ENCODE measurements around the gene VWC2L. TPM values are rescaled to one million over a fixed set of nuclear protein-coding genes. Genes with fewer than 3 reads are reported as not detected.
A peak's percentile ranks its signal among the peaks of the same experiment; 100 is the strongest.

The VWC2L gene
- polyA plus RNA-seq, 1 donor from 2014 or later, result 0.31 TPM

DNA sequence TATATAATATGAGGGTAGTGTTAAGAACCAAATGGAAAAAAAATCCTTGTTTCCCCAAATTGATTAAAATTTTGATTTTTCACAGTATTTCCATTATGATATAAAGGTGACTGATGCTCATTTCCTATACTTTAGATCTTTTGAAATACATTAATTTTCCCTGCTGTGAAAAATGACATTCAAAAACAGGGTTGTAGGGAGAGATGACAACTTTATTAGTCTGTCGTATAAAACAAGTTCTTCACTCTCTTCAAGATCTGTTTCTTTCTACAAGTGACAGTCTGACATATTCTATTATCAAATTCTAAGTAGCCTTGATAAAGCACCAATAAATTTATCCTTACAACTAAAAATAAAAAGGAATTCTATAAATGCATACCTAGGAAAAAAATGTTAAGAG, 45.3 kb upstream of the VWC2L start:
- Histone ChIP-seq H3K9me3 (ENCODE audit: low read length) (no peaks in the 10 kb centered on the region), H3K27me3 (ENCODE audit: insufficient read depth, low read depth, low read length) (no peaks in the 10 kb centered on the region), H2AFZ (ENCODE audit: low read depth, low read length) (no peak overlapping the region)

DNA sequence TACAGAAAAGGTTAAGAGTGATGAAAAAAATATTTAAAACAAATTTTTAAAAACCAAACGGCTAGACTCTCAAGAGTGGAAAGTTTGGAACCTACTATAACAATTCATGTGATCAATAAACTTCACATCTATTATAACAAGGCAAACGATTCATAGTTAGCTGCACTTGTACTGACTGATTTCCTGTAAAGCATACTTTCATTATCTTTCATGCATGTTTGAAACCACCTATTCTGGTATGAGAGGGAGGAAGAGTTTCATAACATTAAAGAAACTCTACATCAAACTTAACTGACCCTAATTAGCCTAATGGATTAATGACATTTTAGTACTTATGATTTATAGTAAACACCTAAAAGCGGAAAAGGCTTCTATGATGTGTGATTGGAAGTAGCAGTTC, 43.7 kb upstream of the VWC2L start:
- H4K20me1 ChIP-seq (ENCODE audit: insufficient read depth), result no peaks in the 10 kb centered on the region
- no peaks in the 10 kb centered on the region for H3K9me2 ChIP-seq (ENCODE audit: insufficient read depth, low read length)
- H2AFZ ChIP-seq (ENCODE audit: low read depth, low read length), result no peak overlapping the region
- H3K4me3 ChIP-seq (ENCODE audit: low read length), result no peak overlapping the region
- no peak overlapping the region for H3K4me2 ChIP-seq (ENCODE audit: low read length)
- no peak overlapping the region for H3K9ac ChIP-seq (ENCODE audit: low read length)
- no peaks in the 10 kb centered on the region for H3K79me2 ChIP-seq (replicated peaks; ENCODE audit: insufficient read depth, low read length)
- no peaks in the 10 kb centered on the region for H3K36me3 ChIP-seq (ENCODE audit: insufficient read depth, low read length)
- H3F3A ChIP-seq (ENCODE audit: insufficient read depth, low read length, poor library complexity, severe bottlenecking), result no peaks in the 10 kb centered on the region
- no peaks in the 10 kb centered on the region for H3K27me3 ChIP-seq (ENCODE audit: insufficient read depth, low read depth, low read length)
- H3K27ac ChIP-seq (ENCODE audit: low read length), result no peak overlapping the region
- TF ChIP-seq RAD21 (conservative IDR thresholded peaks at IDR 0.05) (no peak), EP300 (conservative IDR thresholded peaks at IDR 0.05; ENCODE audit: poor library complexity, severe bottlenecking) (no peak), TAF1 (IDR thresholded peaks at IDR 0.05; ENCODE audit: low read depth) (no peak), SMC3 (conservative IDR thresholded peaks at IDR 0.05; ENCODE audit: poor library complexity) (no peak), MXI1 (conservative IDR thresholded peaks at IDR 0.05; ENCODE audit: poor library complexity, severe bottlenecking) (no peak), POLR2AphosphoS5 (IDR thresholded peaks at IDR 0.05) (no peak), EZH2 (IDR thresholded peaks at IDR 0.05; ENCODE audit: borderline replicate concordance, insufficient read depth, low read length, poor library complexity, severe bottlenecking) (no peak)
- TF ChIP-seq, protein P1, sequence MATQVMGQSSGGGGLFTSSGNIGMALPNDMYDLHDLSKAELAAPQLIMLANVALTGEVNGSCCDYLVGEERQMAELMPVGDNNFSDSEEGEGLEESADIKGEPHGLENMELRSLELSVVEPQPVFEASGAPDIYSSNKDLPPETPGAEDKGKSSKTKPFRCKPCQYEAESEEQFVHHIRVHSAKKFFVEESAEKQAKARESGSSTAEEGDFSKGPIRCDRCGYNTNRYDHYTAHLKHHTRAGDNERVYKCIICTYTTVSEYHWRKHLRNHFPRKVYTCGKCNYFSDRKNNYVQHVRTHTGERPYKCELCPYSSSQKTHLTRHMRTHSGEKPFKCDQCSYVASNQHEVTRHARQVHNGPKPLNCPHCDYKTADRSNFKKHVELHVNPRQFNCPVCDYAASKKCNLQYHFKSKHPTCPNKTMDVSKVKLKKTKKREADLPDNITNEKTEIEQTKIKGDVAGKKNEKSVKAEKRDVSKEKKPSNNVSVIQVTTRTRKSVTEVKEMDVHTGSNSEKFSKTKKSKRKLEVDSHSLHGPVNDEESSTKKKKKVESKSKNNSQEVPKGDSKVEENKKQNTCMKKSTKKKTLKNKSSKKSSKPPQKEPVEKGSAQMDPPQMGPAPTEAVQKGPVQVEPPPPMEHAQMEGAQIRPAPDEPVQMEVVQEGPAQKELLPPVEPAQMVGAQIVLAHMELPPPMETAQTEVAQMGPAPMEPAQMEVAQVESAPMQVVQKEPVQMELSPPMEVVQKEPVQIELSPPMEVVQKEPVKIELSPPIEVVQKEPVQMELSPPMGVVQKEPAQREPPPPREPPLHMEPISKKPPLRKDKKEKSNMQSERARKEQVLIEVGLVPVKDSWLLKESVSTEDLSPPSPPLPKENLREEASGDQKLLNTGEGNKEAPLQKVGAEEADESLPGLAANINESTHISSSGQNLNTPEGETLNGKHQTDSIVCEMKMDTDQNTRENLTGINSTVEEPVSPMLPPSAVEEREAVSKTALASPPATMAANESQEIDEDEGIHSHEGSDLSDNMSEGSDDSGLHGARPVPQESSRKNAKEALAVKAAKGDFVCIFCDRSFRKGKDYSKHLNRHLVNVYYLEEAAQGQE (IDR thresholded peaks at IDR 0.05; ENCODE audit: borderline replicate concordance), result no peak
- TF ChIP-seq, protein P2, sequence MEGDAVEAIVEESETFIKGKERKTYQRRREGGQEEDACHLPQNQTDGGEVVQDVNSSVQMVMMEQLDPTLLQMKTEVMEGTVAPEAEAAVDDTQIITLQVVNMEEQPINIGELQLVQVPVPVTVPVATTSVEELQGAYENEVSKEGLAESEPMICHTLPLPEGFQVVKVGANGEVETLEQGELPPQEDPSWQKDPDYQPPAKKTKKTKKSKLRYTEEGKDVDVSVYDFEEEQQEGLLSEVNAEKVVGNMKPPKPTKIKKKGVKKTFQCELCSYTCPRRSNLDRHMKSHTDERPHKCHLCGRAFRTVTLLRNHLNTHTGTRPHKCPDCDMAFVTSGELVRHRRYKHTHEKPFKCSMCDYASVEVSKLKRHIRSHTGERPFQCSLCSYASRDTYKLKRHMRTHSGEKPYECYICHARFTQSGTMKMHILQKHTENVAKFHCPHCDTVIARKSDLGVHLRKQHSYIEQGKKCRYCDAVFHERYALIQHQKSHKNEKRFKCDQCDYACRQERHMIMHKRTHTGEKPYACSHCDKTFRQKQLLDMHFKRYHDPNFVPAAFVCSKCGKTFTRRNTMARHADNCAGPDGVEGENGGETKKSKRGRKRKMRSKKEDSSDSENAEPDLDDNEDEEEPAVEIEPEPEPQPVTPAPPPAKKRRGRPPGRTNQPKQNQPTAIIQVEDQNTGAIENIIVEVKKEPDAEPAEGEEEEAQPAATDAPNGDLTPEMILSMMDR (IDR thresholded peaks at IDR 0.05; ENCODE audit: poor library complexity, severe bottlenecking), result no peak
- no peaks in the 10 kb centered on the region for H3K9me3 ChIP-seq (ENCODE audit: low read length)

More for the DNA sequence above, 45.3 kb upstream of the VWC2L start:
- H3F3A ChIP-seq (ENCODE audit: insufficient read depth, low read length, poor library complexity, severe bottlenecking), result no peaks in the 10 kb centered on the region
- TF ChIP-seq SMC3 (conservative IDR thresholded peaks at IDR 0.05; ENCODE audit: poor library complexity) (no peak), TAF1 (IDR thresholded peaks at IDR 0.05; ENCODE audit: low read depth) (no peak), EP300 (conservative IDR thresholded peaks at IDR 0.05; ENCODE audit: poor library complexity, severe bottlenecking) (peak; percentile 98), POLR2AphosphoS5 (IDR thresholded peaks at IDR 0.05) (peak; percentile 94)
- H3K79me2 ChIP-seq (replicated peaks; ENCODE audit: insufficient read depth, low read length), result no peaks in the 10 kb centered on the region
- H3K4me3 ChIP-seq (ENCODE audit: low read length), result no peak overlapping the region
- H3K27ac ChIP-seq (ENCODE audit: low read length), result no peak overlapping the region
- H3K9me2 ChIP-seq (ENCODE audit: insufficient read depth, low read length), result no peaks in the 10 kb centered on the region
- H3K36me3 ChIP-seq (ENCODE audit: insufficient read depth, low read length), result no peaks in the 10 kb centered on the region
- H3K4me2 ChIP-seq (ENCODE audit: low read length), result no peak overlapping the region
- no peak overlapping the region for H3K9ac ChIP-seq (ENCODE audit: low read length)
- no peaks in the 10 kb centered on the region for H4K20me1 ChIP-seq (ENCODE audit: insufficient read depth)
